Endothelial cell of umbilical vein (primary cell): ENCODE results near the gene TP53TG3. TPM values are rescaled to one million over a fixed set of nuclear protein-coding genes. Genes with fewer than 3 reads are reported as not detected.
"Not testable (repeated sequence)": the region's sequence is repeated elsewhere in the genome, so short reads cannot be mapped to it uniquely, and the experiment has no call there.

Experiments
- Bru-seq: library from RNA; stranded (reverse); fragments of 400-500 nt; gene quantifications from one replicate; lab custom pipeline; 2021; lab: Mats Ljungman, UMichigan
- BruChase-seq, 2 experiments: library from RNA; stranded (reverse); fragments of 400-500 nt; gene quantifications; one replicate each; lab custom pipeline; 2021; lab: Mats Ljungman, UMichigan
- BruUV-seq: library from RNA; stranded (reverse); fragments of 400-500 nt; replicated peaks from 2 replicates; lab custom pipeline; 2021; lab: Mats Ljungman, UMichigan
- CTCF ChIA-PET: fragments of 300-600, 350-600 bp; sonication (Branson Sonifier 250); formaldehyde crosslinking; loops from one replicate; lab custom pipeline; 2021; ENCODE audit warnings: antibody characterized with exemption, inconsistent platforms; lab: Charles Lee
- POLR2A ChIA-PET: fragments of 300-600, 350-600 bp; sonication (Branson Sonifier 250); formaldehyde crosslinking; loops from one replicate; lab custom pipeline; 2021; ENCODE audit warnings: antibody characterized with exemption, inconsistent platforms; lab: Charles Lee
- DNase-seq: peaks from one replicate; pipeline ENCODE4 v3.0.0-alpha.2; 2011; ENCODE audit warnings: low read depth, low spot score
- FAIRE-seq: peaks from 2 replicates; lab custom pipeline; 2011; peaks lifted over from hg19 to GRCh38; lab: Jason Lieb, UNC
- H2AFZ ChIP-seq: 2 replicates; pipeline ENCODE4 v1.6.0; 2012; ENCODE audit warnings: low read depth, low read length, control low read depth, inconsistent platforms
- H3K27ac ChIP-seq: 2 replicates; pipeline ENCODE4 v1.5.1; 2011; ENCODE audit warnings: low read depth, mild to moderate bottlenecking, control low read depth, low read length, moderate library complexity; ENCODE audit not compliant: insufficient read depth
- H3K27me3 ChIP-seq, 2 experiments: 2 replicates each; pipeline versions ENCODE4 v1.6.0 to v1.6.1; 2011; ENCODE audit warnings: low read length in 2 of 2, mixed read lengths in 1 of 2; ENCODE audit not compliant: control insufficient read depth in 2 of 2, insufficient read depth in 2 of 2
- H3K36me3 ChIP-seq, 2 experiments: 2 replicates in 1 of 2; 3 replicates in 1 of 2; pipeline ENCODE4 v1.5.1; 2011; ENCODE audit warnings: low read length in 2 of 2, mild to moderate bottlenecking in 1 of 2, moderate library complexity in 1 of 2; ENCODE audit not compliant: control insufficient read depth in 2 of 2, insufficient read depth in 2 of 2; ENCODE audit errors: extremely low read depth in 1 of 2
- H3K4me1 ChIP-seq: 3 replicates; pipeline ENCODE4 v1.5.1; 2011; ENCODE audit warnings: mild to moderate bottlenecking, low read length; ENCODE audit not compliant: control insufficient read depth, insufficient read depth; ENCODE audit errors: extremely low read depth
- H3K4me2 ChIP-seq: 2 replicates; pipeline ENCODE4 v1.6.1; 2011; ENCODE audit warnings: low read length, control low read depth, mixed read lengths; ENCODE audit not compliant: insufficient read depth
- H3K4me3 ChIP-seq, 3 experiments: fragments of 200-600 bp in 1 of 3; sonication (generic), shearing (Covaris generic) in 1 of 3; replicated peaks in 1 of 3; 2 replicates each; pipeline ENCODE4 v1.5.1; 2011 to 2016; ENCODE audit warnings: control low read depth in 3 of 3, low read length in 3 of 3, mild to moderate bottlenecking in 2 of 3, inconsistent platforms in 1 of 3, low read depth in 1 of 3, moderate library complexity in 1 of 3; ENCODE audit not compliant: insufficient read depth in 1 of 3
- H3K79me2 ChIP-seq: 2 replicates; pipeline ENCODE4 v1.6.0; 2012; ENCODE audit warnings: low read length, inconsistent platforms; ENCODE audit not compliant: control insufficient read depth, insufficient read depth
- H3K9ac ChIP-seq: replicated peaks from 2 replicates; pipeline ENCODE3; 2011; ENCODE audit warnings: low read length, control low read depth; ENCODE audit not compliant: insufficient read depth; ENCODE audit errors: extremely low read depth
- H3K9me1 ChIP-seq: replicated peaks from 3 replicates; pipeline ENCODE4 v1.6.0; 2011; ENCODE audit warnings: mild to moderate bottlenecking, low read length; ENCODE audit not compliant: control insufficient read depth, insufficient read depth; ENCODE audit errors: extremely low read depth
- H3K9me3 ChIP-seq: replicated peaks from 2 replicates; pipeline ENCODE4 v1.5.1; 2012; ENCODE audit warnings: low read length, inconsistent platforms; ENCODE audit not compliant: control insufficient read depth, insufficient read depth
- H4K20me1 ChIP-seq: replicated peaks from 2 replicates; pipeline ENCODE3; 2011; ENCODE audit warnings: mild to moderate bottlenecking, low read length; ENCODE audit not compliant: control insufficient read depth, insufficient read depth; ENCODE audit errors: extremely low read depth
- dilution Hi-C: fragments of 300-500 bp; cut with MboI; formaldehyde crosslinking; loops from one replicate; pipeline ENCODE4 v1.15.0; 2019; ENCODE audit warnings: low sequenced_read_pairs; ENCODE audit not compliant: extremely low pct_ligation_motif_present
- intact Hi-C: fragments of 100-400 bp; cut with micrococcal nuclease; formaldehyde crosslinking; loops from one replicate; pipeline ENCODE4 v1.10.0; 2022
- long read RNA-seq: library from polyadenylated mRNA; stranded (forward); transcript quantifications from one replicate; pipeline ENCODE4 v2.0.0, GENCODE V29; 2021
- polyA minus RNA-seq, 3 experiments: library from RNA; depleted of rRNA, polyadenylated mRNA; stranded (reverse); fragments of >200 nt; gene quantifications; 1 replicate in 1 of 3; 2 replicates in 2 of 3; pipeline ENCODE4 v1.2.3, GENCODE V29; 2011
- polyA plus RNA-seq, 4 experiments: library from polyadenylated mRNA; depleted of rRNA in 3 of 4; stranded (reverse) in 3 of 4; unstranded in 1 of 4; fragments of >200 nt; gene quantifications; 2 replicates each; pipeline versions ENCODE4 v1.2.1 to v1.2.3, GENCODE V29; 2011 to 2012; ENCODE audit warnings: missing spikeins in 1 of 4
- total RNA-seq: library from RNA; stranded (reverse); gene quantifications from 2 replicates; pipeline ENCODE4 v1.2.3, GENCODE V29; 2021

The TP53TG3 gene
- total RNA-seq (not detected in 2 replicates), polyA plus RNA-seq (not detected in 2 replicates), polyA minus RNA-seq (not detected in 2 replicates), Bru-seq, nascent RNA (not detected), BruChase-seq, experiment 1, labeled RNA remaining after a 6-hour chase (not detected), BruChase-seq, experiment 2, labeled RNA remaining after a 2-hour chase (not detected)
- not detected in 2 replicates for polyA plus RNA-seq (2011; cell fraction: cytosol; rRNA removed)
- polyA plus RNA-seq (2011; cell fraction: nucleus; rRNA removed) = not detected in 2 replicates
- polyA plus RNA-seq (2012) = not detected in 2 replicates
- not detected for polyA minus RNA-seq (2011; cell fraction: cytosol; rRNA and poly(A)+ RNA removed)
- polyA minus RNA-seq (2011; cell fraction: nucleus; rRNA and poly(A)+ RNA removed) = not detected in 2 replicates
- long read RNA-seq = 0 reads

- BruUV-seq, H3K9me3 ChIP-seq, H4K20me1 ChIP-seq, CTCF ChIA-PET, FAIRE-seq, H3K79me2 ChIP-seq, intact Hi-C loops, H3K4me3 ChIP-seq, H3K36me3 ChIP-seq, DNase-seq, POLR2A ChIA-PET, dilution Hi-C loops, H2AFZ ChIP-seq, H3K4me1 ChIP-seq, H3K27me3 ChIP-seq, H3K4me2 ChIP-seq, H3K27ac ChIP-seq, H3K9me1 ChIP-seq, H3K9ac ChIP-seq: not testable (repeated sequence)
These were observed at the start of gene TP53TG3 for GRCh38 chr16:32676065-32676464. TP53TG3 (minus strand) TSS chr16:32676165; CDS start chr16:32676097, 68 bp downstream.

- BruUV-seq, H3K4me3 ChIP-seq, POLR2A ChIA-PET, H3K4me2 ChIP-seq, DNase-seq, H3K36me3 ChIP-seq, H3K27me3 ChIP-seq, H3K27ac ChIP-seq, H3K9ac ChIP-seq, H3K79me2 ChIP-seq, H3K9me1 ChIP-seq, CTCF ChIA-PET, H3K9me3 ChIP-seq, intact Hi-C loops, H4K20me1 ChIP-seq, H3K4me1 ChIP-seq, dilution Hi-C loops, H2AFZ ChIP-seq, FAIRE-seq: not testable (repeated sequence)
These were observed 25.1 kb downstream of the TP53TG3 start for GRCh38 chr16:32650876-32651275.

GRCh38 chr16:32647562-32647961, 28.4 kb downstream of the TP53TG3 start:
- H3K4me3 ChIP-seq, H3K9ac ChIP-seq, H3K4me2 ChIP-seq, H2AFZ ChIP-seq, H3K4me1 ChIP-seq, H3K36me3 ChIP-seq, intact Hi-C loops, H4K20me1 ChIP-seq, FAIRE-seq, H3K79me2 ChIP-seq, DNase-seq, H3K27me3 ChIP-seq, dilution Hi-C loops, H3K9me3 ChIP-seq, H3K9me1 ChIP-seq, CTCF ChIA-PET, BruUV-seq, POLR2A ChIA-PET, H3K27ac ChIP-seq: not testable (repeated sequence)

- H3K9me1 ChIP-seq, DNase-seq, CTCF ChIA-PET, H2AFZ ChIP-seq, POLR2A ChIA-PET, H3K9me3 ChIP-seq, H3K4me1 ChIP-seq, dilution Hi-C loops, H3K27me3 ChIP-seq, H3K4me2 ChIP-seq, H3K36me3 ChIP-seq, H3K4me3 ChIP-seq, H3K9ac ChIP-seq, H4K20me1 ChIP-seq, H3K27ac ChIP-seq, H3K79me2 ChIP-seq, FAIRE-seq, BruUV-seq, intact Hi-C loops: not testable (repeated sequence)
These were observed 29.2 kb downstream of the TP53TG3 start for GRCh38 chr16:32646780-32647179.
